Stimulated activated CD8-positive, alpha-beta memory T cell treated with anti-CD3 and anti-CD28 coated beads, Interleukin-4, amount 100 ng/mL, for 48 hours (primary cell): Measurements from ENCODE around the gene ARFGEF3.

Experiments
- DNase-seq: peaks from one replicate; pipeline ENCODE4 v3.0.0-alpha.2; 2020

ARFGEF3 gene

DNA sequence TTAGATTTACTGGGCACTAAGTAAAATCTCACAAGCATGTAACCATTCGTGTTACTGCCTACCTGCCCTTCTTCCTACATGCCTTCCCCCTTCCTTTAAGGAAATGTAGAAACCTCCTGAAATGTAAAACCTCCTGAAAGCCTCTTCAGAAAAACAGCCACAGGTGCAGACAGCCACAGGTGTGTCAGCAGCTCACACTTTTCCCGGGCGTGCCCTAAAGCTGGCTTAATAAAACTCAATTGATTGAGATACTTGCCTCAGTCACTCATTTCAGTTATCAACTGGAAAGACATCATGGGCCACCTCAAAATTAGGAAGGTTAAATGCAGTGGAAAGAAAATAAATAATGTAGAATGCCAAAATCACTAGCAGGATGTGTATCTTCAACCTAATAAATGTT, 79.6 kb downstream of the ARFGEF3 start:
- DNase-seq = no peak

DNA sequence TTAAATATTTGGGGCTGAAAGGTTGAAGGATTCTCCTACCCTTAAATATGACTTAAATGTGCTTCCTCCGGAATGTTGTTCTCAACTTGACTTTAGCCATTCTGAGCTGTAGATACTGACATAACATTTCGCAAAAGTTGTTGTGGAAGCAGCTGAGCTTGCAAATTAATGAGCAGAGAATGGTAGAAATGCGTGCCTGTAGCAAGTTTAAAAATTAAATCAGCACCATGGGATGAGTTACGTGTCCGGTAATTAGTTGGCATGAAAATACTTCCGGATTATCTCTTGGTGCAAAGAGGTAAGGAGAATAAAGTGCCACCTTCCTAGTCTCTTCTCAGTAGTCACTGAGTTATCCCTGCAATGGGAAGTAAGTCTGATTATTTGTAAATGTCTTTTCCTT, 80.2 kb downstream of the ARFGEF3 start:
- no peak for DNase-seq

DNA sequence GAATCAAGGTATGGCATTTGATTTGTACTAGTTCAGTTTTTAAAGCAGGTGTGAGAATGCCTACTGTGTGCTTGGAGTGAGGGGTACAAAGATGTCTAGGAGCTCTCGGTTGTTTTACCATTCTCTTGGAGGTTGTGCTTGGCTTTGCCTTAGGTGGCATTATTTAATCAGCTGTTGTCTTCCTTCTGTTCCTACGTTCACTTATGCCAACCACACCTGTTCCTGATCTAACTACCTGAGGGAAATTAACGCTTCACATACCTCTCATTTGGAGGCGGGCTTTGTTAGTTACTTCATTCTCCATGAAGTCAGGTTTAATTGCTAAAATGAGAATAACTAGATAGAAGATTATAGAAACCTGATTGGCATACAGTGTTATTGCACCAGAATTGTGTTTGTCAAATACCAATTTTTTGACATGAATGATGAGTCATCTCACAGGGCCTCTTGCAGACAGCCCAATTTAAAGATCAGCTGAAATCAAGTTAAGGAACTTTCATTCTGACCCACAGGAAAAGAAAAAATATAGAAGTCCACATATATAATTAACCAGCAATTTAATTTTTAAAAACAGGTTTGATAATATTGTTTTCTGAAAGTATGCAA, 81.4 kb downstream of the ARFGEF3 start:
- DNase-seq = no peak

DNA sequence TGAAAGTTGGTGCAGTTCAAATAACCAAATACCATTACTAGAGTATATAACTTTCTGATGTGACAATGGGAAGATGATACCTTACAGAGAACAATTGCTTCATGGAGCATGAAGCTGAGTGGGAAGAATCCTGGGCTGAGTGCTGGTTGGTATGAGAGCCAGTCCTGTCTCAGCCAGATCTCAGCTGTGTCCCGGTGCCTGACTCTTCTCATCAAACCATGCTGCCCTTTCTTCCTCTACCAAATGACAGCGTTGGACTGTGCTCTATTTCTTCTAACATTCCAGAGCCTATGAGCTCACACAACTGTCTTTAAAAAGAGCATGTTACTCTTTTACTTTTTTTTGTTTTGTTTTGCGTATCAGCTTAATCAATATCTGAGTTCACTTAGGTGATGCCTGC, 84.0 kb downstream of the ARFGEF3 start:
- no peak for DNase-seq

DNA sequence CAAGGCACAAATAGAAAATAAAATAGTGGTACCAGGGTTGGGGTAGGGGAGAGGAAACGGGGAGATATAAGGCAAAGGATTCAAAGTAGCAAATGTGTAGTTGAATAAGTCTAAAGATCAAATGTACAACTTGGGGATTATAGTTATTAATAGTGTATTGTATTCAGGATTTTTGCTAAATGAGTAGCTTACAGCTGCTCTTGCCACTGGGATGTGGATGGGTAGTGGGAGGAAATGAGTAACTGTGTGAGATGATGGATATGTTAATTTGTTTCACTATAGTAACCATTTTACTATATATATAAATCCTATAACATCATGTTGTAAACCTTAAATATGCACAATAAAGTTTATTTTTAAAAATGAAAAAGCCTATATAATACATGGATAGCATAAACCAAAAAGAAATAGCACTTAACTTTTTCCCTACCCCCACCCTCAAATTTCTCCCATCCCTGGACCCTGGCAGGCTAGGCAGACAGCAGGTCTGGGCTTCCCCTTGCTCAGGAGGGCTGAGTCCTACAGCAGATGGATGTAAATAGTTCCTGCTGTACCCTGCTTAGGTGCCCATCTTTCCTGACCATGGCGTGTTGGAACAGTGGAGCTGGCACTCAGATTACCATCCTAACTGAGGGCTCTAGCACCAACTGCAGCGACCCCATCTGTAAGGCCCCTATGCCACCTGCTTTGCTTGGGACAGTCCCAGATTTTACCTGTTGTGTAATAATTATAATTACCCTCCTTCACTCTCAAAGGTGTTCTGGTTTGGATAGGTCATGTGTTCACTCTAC, 85.1 kb downstream of the ARFGEF3 start:
- no peak for DNase-seq

DNA sequence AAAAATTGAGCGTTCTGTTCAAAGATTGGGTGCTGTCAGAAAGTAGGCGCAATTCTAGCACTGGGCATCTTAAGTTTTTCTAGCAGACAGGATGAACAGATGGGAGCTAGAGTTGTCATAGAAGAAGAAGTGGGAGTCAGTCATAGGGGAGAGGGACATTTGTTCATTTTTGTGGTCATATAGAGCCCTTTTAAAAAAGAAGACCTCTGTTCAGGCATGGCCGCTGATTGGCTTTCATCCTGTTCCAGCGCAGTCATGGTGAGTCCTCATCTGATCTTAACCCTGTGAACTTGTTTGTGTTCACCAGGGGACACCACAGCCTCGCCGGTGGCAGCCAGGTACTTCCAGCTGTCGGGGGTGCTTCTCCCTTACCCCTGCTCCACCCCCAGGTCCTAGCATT, 86.3 kb downstream of the ARFGEF3 start:
- DNase-seq = no peak

DNA sequence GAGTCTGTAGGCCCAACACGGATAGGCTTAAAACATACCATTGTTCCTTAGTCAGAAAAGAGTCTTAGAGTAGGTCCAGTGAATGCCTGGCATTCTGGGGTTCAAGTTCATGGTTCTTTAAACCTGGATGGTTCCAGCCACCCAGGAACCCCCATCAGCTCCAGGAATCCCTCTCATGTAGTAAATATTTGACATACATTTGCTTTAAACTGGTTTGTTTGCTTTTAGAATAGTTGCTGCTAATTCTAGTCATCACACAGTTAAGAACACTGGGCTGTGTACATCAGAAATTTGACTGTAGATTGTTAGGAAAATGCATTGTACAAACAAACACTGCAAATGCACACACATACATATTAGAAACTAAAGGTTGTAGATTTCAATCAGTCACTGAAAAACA, 87.1 kb downstream of the ARFGEF3 start:
- DNase-seq = no peak

DNA sequence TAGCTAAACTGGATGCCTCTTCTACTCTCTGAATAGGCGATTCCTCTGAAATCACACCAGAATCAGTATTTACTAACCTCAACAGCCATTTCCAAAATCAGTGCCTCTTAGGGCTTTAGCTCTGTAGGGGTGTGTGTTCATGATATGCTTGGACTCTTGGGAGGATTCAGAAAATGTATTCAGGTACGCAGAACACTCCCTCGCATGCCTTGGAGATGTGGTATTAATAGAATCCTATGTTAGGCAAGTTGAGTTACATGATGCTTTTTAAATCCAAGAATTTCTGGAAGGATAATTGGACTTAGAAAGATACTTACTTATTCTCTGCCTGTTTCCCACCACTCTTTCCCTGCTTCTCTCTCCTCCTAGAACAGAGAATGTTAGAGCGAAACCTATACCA, 88.3 kb downstream of the ARFGEF3 start:
- DNase-seq = no peak

DNA sequence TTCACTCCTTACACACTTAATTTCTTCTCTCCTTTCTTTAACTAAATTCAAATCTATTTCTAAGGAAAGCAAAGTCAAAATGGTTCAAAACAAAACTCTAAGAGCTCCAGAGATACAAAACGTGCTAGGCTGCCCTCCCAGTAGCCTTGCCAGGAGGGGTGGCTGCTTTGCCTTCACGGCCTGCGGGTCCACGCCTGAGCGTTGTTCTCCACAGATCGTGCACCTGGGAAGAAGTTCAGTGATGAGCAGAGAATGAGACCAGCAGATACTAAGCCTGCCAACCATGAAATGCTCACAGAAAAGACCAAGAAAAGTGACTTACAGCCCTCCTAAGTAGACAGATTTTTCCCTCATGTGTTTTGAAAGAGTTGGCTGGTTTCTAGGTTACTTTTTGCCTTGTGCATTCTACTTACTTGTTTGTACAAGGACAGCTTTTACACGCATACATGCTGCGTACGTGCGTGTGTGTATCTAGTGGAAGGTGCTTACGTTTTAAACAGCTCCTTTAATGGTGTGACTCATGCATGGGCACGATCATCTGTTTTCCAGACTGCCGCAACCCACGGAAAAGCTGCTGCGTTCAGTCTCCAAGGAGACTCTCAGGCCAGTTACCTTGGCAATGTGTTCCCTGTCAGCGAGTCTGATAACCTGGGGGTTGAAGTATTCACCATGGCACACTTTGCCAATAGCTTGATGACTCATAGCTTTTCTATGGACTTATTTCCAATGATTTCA, 88.9 kb downstream of the ARFGEF3 start:
- no peak for DNase-seq

DNA sequence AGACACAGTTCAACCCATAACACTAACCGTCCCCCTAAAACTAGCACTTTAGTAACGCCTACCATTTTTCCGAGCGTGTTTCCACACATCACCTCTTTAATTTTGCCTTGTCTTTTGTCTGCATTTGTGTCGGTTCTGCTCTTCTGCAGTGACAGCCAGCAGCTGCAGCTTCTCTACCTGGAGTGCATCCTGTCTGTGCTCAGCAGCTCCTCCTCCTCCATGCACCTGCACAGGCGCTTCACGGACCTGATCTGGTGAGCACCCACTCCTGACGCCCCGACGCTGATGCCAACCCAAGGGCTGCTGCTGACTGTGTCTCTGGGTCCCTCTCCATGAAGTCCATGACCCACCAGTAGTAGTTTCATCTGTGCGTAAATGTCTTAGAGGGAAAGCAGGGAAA, 92.0 kb downstream of the ARFGEF3 start:
- DNase-seq = no peak

DNA sequence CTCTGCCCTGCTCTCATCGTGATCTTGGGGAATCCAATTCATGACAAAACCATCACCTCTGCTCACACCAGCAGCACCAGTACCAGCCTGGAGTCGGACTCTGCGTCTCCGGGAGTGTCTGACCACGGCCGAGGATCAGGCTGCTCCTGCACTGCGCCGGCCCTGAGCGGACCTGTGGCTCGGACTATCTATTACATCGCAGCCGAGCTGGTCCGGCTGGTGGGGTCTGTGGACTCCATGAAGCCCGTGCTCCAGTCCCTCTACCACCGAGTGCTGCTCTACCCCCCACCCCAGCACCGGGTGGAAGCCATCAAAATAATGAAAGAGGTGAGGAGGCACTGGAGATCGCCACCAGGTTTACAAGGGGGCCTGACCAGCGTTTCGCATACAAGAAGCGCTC, 93.7 kb downstream of the ARFGEF3 start:
- no peak for DNase-seq

DNA sequence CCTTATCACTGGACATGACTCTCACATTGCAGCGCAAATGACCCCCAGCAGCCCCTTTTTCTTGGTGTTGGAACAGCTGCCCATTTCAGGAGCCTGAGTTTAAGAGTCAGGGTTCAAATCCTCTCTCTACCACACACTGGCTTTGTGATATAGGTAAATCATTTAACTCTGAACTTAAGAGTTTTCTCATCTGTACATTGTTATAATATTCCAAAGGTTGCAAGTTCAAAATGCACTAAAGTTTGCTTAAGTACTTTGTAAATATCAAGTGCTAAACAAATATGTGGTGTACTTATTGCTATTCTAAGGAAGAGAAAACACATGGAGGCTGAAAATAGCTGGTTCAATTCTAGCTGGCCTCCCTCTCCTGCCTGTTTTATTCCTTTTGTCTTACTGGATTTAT, 95.9 kb downstream of the ARFGEF3 start:
- DNase-seq = no peak

DNA sequence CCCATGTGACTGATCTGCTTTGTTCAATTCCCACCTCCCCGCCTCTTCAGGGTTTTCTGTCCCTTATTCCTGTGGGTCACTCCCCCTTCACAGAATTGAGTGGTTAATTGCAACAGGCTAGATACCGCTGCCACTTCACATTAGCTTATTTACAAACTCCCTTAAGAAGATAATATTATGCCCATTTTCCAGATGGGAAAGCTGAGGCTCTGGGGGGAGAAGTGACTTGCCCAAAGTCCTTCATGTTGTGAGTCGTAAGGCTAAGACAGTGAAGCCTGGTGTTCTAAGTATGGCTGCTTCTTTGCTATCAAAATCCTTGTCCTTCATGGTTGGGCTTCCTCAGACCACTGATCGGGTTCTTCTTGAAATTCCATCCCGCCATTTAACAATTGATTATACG, 96.5 kb downstream of the ARFGEF3 start:
- DNase-seq = no peak

DNA sequence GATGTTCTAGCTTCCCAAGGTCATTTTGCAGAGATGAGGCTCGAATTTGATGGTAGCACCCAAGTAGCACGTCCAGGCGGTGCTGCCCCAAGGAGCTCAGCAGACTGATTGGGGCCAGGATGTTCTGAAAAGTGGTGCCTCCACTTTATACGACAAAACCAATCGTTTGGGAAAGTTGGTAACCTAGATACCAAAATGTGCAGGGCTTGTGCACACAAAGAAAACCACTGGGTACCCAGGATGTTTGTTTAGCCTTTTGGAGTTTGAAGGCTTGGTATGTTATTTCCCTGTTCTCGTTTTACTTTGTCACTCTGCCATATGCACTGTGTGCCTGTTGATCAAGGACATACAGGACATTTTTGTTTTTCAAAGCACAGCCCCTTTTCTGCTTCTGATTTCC, 97.3 kb downstream of the ARFGEF3 start:
- no peak for DNase-seq

DNA sequence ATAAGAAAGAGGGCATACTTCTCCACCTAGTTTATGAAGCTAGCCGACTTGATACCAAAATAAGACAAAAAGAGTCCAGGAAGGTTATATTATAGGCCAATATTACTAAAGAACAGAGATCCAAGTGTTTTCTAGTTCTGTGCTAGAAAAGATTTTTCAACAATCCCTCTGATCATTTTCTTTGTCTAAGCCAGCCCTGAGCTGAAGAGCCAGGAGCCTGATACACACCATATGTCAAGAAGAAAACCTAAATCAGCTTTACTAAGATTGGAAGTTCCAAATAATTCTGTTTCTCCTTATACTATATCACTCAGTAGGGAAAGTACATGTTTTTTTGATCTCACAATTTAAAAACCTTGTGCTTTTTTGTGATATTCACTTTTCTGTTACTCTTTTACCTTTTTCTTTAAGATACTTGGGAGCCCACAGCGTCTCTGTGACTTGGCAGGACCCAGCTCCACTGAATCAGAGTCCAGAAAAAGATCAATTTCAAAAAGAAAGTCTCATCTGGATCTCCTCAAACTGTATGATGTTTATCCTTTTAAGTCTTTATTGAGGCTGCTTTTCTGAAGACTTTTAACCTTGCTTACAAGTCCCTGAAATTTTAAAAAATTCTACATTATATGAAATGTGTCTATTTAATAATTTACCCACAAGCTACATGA, 99.5 kb downstream of the ARFGEF3 start:
- DNase-seq = no peak

DNA sequence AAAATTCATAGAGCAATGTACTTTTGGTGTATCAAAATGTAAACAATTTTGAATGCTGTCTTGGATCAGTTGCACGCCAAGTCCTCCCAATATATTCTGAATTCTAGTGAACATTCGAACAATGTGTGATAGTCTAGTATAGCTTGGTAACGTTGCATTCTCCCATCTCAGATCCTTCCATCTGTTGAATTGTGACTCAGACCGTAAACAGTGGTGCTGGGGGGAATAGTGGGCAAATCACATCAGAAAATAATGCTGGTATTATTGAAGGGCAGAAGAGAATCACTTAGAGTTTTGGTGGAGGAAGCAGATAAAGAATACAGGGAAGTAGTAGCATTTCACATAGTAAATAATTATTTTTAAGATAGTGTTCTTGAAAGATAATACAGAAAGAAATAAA, 102.2 kb downstream of the ARFGEF3 start:
- no peak for DNase-seq

DNA sequence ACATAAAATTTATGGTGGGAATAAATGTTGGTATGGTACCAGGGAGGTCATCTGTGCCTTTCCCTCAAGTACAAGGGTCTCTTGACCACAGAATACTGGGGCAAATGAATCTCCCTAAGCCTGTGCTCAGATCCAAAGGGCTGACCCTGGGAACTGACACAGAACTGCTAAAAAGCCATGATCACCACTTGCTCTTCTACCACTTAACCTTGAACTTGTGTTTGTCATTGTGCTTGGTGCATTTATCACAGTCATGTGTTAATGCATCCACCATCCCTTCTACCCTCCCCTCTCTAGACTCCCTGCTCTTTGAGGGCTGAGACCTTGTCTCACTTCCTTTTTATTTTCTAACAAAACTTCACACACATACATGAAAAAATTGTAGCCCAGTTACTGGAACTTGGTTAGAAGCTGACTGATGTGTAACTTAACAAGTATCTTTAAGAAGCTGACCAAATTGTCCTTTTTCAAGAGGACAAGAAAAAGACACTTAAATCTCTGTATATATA, 102.7 kb downstream of the ARFGEF3 start:
- no peak for DNase-seq

DNA sequence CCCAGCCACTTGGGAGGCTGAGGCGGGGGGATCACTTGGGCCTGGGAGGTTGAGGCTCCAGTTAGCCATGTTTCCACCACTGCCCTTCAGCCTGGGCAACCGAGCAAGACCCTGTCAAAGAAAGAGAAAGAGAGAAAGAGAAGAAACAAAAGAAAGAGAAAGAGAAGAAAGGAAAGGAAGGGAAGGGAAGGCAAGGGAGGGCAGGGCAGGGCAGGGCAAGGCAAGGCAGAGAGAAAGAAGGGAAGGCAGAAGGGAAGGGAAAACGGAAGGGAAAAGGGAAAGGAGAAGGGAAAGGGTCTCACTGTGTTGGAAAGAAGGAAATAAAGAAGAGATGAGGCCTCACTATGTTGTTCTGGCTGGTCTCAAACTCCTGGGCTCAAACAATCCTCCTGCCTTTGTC, 104.4 kb downstream of the ARFGEF3 start:
- DNase-seq = no peak

DNA sequence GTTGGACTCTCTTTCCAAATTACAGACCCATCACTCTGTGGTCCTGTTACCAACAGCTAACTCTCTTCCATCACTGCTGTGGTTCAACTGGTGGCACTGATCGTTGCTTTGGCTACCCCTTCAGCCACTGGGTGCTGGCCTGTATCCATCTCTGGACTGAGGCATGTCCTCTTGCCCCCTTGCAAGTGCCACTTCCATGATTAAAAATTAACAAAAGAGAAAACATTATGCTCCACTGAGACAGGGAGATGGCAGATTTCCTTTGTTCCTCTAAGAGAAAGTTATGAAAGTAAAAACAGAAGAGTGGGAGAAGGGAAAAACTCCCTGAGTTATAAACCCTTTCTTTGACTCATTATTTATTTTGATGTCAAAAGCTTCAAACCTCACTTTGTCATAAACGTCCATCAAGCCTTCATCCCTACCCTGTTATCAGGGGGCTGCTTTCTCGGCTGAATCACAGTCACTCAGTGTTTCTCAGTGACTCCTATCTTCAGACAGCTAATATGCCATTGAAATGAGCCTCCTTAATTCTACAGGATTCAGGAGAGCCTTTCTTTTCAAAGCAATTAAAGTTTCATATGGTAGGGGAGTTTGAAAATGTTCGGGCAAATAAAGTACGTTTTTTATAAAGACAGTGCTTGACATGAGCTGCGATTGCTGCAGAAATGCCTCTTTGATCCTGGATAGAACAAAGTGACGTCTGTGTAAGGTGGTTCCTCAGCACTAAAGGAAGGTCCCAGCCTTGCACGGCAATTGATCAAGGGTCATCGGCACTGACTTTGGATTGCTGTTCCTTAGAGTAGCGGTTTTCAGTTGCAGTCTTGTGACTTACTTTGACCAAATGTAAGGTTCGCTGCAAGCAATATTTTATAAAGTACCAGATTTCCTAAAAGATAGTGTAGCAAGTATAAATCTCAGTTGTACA, 106.5 kb downstream of the ARFGEF3 start:
- DNase-seq = no peak

DNA sequence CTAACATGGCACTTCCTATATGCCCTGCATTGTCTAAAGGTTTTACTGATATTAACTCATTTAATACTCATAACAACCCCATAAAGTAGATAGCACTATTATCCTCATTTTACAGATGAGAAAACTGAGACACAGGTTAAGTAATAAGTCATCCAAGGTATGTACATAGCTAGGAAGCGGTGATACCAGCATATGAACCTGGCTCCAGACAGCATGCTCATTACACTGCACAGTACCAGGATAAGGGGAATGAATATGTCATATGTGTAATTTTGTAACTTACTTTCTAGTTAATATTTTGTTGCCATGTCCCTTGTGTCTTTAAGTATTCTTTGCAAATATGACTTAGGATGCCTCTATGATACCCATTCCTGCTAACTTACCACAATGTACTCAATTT, 109.7 kb downstream of the ARFGEF3 start:
- no peak for DNase-seq

DNA sequence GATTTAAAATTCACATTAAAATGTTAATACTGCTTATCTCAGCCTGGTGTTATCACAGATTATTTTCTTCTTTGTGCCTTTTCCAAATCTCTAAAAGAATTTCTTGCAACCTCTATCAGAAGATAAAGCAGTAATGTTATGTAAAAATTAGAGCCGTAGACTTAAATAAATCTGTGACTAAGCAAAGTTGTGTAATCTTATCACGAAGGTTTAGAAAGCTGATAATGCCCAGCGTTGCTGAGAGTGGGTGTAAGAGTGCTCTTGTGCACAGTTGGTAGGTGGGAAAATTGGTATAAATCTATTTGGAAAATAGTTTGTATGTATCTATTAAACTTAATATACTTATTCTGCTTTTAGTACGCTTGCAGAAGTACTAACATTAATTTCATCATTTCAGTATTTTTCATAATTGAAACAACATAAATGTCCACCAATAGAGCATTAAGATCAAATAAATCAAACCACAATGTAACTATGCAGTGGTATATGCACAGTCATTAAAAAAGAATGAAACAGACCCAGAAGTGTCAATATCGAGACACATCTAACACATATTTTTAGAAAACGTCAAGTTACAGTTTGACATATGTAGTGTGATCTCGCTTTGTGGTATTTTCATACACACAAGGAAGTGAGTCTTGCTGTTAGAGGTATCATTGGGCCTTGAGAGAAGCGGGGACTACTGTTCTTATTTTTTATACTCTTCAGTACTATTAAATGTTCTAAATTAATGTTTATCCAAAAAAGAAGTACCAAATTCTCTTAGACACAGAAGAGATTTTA, 111.0 kb downstream of the ARFGEF3 start:
- DNase-seq = no peak

DNA sequence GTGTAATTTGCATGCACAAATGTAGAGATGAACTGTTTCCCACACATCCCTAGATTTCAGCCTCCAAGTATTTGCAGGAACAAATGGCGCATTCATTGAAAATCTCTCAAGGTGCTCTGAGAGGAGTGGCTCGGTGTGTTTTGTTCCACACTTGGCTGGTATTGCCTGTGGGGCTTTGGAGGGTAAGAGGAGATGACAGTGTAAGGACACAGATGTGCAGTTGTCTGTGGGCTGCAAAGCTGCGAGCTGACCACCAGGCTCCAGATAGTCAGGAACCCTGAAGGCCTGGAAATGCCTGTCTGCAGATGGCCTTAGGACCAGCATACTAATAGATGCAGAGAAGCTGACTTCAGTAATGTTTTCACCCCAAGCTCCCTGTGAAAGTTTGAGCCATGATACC, 114.2 kb downstream of the ARFGEF3 start:
- no peak for DNase-seq
